ENCODE results near the gene PIEZO2.

Gene PIEZO2

GRCh38 chr18:10726198-10727068 is 422.9 kb downstream of the PIEZO2 start:
- no peaks in the 10 kb centered on the region for H3K9me3 ChIP-seq (ENCODE audit: insufficient read depth, low read depth, low read length)
- no peak overlapping the region for H3K9ac ChIP-seq (ENCODE audit: low read depth, low read length, poor library complexity, severe bottlenecking)
- H3K4me3 ChIP-seq (ENCODE audit: low read length, poor library complexity, severe bottlenecking): no peak overlapping the region
- H3K9me2 ChIP-seq (replicated peaks; ENCODE audit: low read depth, low read length): no peaks in the 10 kb centered on the region
- H3K79me2 ChIP-seq (ENCODE audit: insufficient read depth, low read length): no peaks in the 10 kb centered on the region
- no peaks in the 10 kb centered on the region for H3K4me1 ChIP-seq (ENCODE audit: insufficient read depth, low read length, poor library complexity, severe bottlenecking)
- H2AFZ ChIP-seq (ENCODE audit: low read length): no peak overlapping the region
- no peak overlapping the region for H3K4me2 ChIP-seq (ENCODE audit: low read depth, low read length, poor library complexity, severe bottlenecking)
- no peaks in the 10 kb centered on the region for H3K27me3 ChIP-seq (ENCODE audit: insufficient read depth, low read length, poor library complexity, severe bottlenecking)
- no peaks in the 10 kb centered on the region for H3F3A ChIP-seq (ENCODE audit: low read depth)
- H3K36me3 ChIP-seq (ENCODE audit: insufficient read depth, low read length): no peaks in the 10 kb centered on the region
- TF ChIP-seq EZH2phosphoT487 (IDR thresholded peaks at IDR 0.05; ENCODE audit: borderline replicate concordance): no peak
- no peak for TF ChIP-seq CTCF (conservative IDR thresholded peaks at IDR 0.05; ENCODE audit: low read length)
- H4K20me1 ChIP-seq (ENCODE audit: insufficient read depth, low read length, poor library complexity, severe bottlenecking): no peaks in the 10 kb centered on the region

GRCh38 chr18:10724666-10725065 is 424.7 kb downstream of the PIEZO2 start:
- no peaks in the 10 kb centered on the region for H4K20me1 ChIP-seq (ENCODE audit: insufficient read depth, low read length, poor library complexity, severe bottlenecking)
- H2AFZ ChIP-seq (ENCODE audit: low read length): no peak overlapping the region
- no peaks in the 10 kb centered on the region for H3F3A ChIP-seq (ENCODE audit: low read depth)
- TF ChIP-seq EZH2phosphoT487 (IDR thresholded peaks at IDR 0.05; ENCODE audit: borderline replicate concordance) (no peak), CTCF (conservative IDR thresholded peaks at IDR 0.05; ENCODE audit: low read length) (no peak)
- H3K4me2 ChIP-seq (ENCODE audit: low read depth, low read length, poor library complexity, severe bottlenecking): no peak overlapping the region
- H3K36me3 ChIP-seq (ENCODE audit: insufficient read depth, low read length): no peaks in the 10 kb centered on the region
- H3K79me2 ChIP-seq (ENCODE audit: insufficient read depth, low read length): no peaks in the 10 kb centered on the region
- H3K27me3 ChIP-seq (ENCODE audit: insufficient read depth, low read length, poor library complexity, severe bottlenecking): no peaks in the 10 kb centered on the region
- no peaks in the 10 kb centered on the region for H3K9me2 ChIP-seq (replicated peaks; ENCODE audit: low read depth, low read length)
- no peak overlapping the region for H3K4me3 ChIP-seq (ENCODE audit: low read length, poor library complexity, severe bottlenecking)
- no peaks in the 10 kb centered on the region for H3K4me1 ChIP-seq (ENCODE audit: insufficient read depth, low read length, poor library complexity, severe bottlenecking)
- no peaks in the 10 kb centered on the region for H3K9me3 ChIP-seq (ENCODE audit: insufficient read depth, low read depth, low read length)
- H3K9ac ChIP-seq (ENCODE audit: low read depth, low read length, poor library complexity, severe bottlenecking): no peak overlapping the region

- H4K20me1 ChIP-seq (ENCODE audit: insufficient read depth, low read length, poor library complexity, severe bottlenecking): no peaks in the 10 kb centered on the region
- no peak overlapping the region for H3K4me2 ChIP-seq (ENCODE audit: low read depth, low read length, poor library complexity, severe bottlenecking)
- no peaks in the 10 kb centered on the region for H3K9me3 ChIP-seq (ENCODE audit: insufficient read depth, low read depth, low read length)
- H3K9me2 ChIP-seq (replicated peaks; ENCODE audit: low read depth, low read length): no peaks in the 10 kb centered on the region
- no peak overlapping the region for H3K9ac ChIP-seq (ENCODE audit: low read depth, low read length, poor library complexity, severe bottlenecking)
- H3K79me2 ChIP-seq (ENCODE audit: insufficient read depth, low read length): no peaks in the 10 kb centered on the region
- H3F3A ChIP-seq (ENCODE audit: low read depth): no peaks in the 10 kb centered on the region
- no peaks in the 10 kb centered on the region for H3K27me3 ChIP-seq (ENCODE audit: insufficient read depth, low read length, poor library complexity, severe bottlenecking)
- TF ChIP-seq CTCF (conservative IDR thresholded peaks at IDR 0.05; ENCODE audit: low read length): no peak
- TF ChIP-seq EZH2phosphoT487 (IDR thresholded peaks at IDR 0.05; ENCODE audit: borderline replicate concordance): no peak
- no peak overlapping the region for H3K4me3 ChIP-seq (ENCODE audit: low read length, poor library complexity, severe bottlenecking)
- no peaks in the 10 kb centered on the region for H3K36me3 ChIP-seq (ENCODE audit: insufficient read depth, low read length)
- no peak overlapping the region for H2AFZ ChIP-seq (ENCODE audit: low read length)
- no peaks in the 10 kb centered on the region for H3K4me1 ChIP-seq (ENCODE audit: insufficient read depth, low read length, poor library complexity, severe bottlenecking)
Observed at GRCh38 chr18:10723496-10723895, 425.9 kb downstream of the PIEZO2 start.
